HG02610 (cell line): Measurements from ENCODE around the gene FSIP1.
"Not testable (repeated sequence)": the region's sequence is repeated elsewhere in the genome, so short reads cannot be mapped to it uniquely, and the experiment has no call there.

Source experiments
- ATAC-seq: cut with Tn5 transposase; IDR thresholded peaks from one replicate; pipeline ENCODE4 v1.9.1; 2021; ENCODE audit warnings: mild to moderate bottlenecking, moderate library complexity; ENCODE audit not compliant: unreplicated experiment

The FSIP1 gene

DNA sequence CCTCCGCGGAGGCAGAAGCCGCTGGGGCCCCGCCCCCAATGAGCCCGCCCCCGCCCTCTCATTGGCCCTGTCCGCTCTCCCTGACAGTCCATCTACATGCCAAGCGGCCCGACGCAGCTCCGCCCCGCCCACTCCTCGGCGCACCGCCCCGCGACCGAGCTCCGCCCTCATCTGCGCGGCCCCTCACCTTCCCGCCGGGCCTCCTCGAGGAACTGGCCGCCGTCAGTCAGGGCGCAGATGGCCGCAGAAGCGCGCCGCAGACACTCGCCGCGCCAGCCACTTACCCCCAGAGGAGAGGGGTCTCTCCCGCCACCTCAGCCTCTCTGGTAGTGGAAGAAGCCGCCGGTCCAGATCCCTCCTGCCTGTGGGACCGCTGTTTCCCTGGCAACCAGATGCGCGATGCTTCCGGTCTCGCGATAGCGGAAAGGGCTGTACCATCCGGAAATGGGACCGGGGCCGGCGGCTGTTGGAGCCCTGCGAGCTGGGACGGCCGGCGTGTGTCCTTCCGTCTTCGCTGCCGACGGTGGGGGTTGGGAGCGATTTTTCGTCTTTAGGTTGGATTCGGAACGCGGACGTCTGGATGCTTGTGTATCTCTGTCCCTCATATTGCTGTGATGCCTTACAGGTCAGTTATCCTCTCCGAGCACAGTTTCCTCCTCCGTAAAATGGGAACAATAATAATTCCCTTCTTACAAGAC lies at the start of gene FSIP1:
TSS of gene FSIP1 (minus strand) at position 401 of the 698 bp plus-strand sequence. CDS start 6,317 bp downstream, outside the sequence.
- peak; percentile 98 for ATAC-seq

DNA sequence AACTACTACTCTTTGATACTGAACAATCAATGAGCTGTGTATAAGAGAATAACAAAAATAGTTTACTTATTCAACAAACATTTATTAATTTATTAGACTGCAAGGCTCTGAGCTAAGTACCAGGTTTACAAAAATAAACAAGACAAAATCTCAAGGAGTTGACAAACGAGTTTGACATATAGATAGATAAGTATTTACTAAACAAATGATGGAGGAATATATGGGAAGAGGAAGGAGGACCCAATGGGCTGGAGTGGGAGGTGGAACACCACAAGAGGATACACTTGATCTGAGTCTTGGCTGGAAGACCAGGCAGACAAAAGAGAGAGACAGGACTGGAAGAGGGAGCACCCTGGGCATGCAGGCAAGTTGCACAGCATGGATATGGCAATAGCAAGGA lies 47.5 kb upstream of the FSIP1 start:
- no peak for ATAC-seq

DNA sequence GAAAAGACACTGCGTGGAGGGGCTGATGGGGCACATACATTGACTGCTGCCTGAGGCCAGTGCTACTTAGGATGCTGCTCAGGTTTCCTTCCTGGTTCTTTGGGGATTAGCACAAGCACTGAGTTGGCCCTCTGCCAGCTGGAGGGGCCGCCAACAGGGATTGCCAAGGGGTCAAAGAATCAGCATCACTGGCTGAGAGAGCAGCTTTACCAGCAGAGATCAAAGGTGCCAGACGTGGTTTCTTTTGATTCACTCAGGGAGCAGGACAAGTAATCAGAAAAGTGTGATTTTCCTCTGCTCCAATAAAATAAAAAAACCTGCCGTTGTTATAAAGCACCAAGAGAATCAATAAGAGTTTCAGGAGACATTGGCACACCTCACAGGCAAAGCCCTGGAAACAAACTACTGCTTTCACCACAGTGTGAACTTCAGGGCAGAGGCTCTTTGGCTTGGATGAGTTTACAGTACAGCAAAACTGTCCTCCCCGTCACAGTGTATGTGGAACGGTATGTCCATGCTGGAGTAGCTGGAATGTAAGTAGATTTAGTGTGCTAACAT lies 45.8 kb upstream of the FSIP1 start:
- no peak for ATAC-seq

DNA sequence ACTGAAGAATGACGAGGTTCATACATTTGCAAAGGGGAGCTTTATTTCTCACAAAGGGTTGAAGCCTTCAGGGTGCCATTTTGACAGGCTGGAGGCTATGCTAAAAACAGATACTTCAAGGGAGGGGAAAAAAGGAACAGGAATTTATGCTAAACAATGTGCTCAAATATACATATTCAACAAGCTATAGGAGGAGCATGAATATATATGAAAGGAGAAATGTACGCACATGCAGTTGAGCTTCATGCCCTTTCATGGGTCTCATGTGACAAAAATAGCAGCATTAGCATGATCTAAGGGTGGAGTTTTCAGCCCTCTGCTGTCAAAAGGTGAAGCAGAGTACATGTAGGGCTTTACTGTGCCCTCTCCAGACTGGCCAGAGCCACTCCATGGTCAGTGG lies 44.3 kb upstream of the FSIP1 start:
- no peak for ATAC-seq

DNA sequence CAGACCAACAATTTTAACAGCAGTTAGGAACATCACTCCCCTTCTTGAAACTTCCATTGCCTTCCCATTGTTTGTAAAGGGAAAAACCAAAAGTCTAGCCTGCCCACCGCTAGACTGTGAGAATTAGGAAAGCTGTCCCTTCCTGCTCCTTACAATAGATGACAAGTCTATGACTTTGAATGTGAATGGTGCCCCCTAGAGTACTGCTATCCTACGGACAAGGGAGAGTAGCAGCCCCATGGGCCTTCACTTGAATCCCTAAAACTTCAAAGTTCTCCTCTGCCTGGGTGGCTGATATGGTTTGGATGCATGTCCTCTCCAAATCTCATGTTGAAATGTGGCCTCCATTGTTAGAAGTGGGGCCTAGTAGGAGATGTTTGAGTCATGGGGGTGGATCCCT lies 41.0 kb upstream of the FSIP1 start:
- ATAC-seq: no peak

DNA sequence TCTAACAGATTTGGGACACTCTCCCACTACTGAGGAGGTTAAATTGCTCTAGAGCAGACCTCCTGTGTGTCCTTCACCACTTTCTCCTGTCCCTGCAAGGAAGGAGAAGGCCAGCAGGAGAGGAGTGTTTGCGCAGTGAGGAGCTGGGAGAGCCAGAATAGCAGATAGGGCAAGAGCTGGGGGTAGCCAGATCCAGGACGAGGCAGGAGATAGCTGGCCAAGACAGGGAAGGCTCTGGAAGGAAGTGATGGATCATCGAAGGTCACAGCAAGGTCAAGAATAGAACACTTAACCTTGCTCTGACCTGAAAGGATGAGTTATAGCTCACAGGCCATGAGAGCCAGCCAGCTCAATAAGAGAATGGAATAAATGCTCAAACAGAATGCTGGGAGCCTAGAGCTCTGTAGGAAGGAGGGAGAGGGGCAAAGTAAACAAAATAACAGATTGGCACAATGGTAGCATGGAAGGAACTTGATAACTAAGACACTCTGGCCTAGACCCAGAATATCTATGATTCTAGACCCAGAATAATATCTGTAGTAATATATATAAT lies 37.5 kb upstream of the FSIP1 start:
- ATAC-seq: no peak

DNA sequence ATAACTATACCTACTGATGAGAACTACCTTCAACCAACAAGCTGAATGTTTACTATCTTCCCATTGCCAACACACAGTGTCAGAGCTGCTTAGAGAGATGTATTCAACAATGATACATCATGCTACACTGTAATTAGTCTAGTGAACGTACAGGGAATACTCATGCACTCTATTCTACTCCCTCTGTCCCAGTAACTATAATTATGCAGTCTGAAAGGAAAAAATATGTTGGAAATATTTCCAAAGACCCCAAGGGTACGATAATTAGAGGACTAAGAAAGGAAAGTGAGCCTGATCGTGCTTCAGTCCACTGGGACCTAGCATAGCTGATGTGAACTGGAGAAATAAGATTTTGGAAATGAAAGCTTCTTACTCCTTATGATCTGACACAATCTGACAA lies 36.9 kb upstream of the FSIP1 start:
- ATAC-seq: no peak

DNA sequence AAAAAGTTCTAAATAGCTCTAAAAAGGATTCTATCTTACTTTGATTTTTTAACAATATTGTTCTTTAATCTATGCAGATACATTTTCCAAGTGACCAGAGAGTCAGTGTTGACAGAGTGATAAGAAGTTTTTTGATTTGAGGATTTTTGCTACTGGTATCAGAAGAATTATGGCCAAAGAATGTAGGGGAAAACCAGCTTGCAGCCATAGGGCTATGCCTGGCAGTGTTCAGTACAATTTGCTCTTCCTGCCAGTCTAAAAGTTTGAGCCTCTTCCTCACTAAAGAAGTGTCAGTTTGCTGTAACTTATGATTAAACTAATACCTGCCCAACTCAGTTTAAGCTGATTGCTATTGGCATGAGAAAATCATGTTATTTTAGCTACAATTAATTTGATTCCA lies 35.3 kb upstream of the FSIP1 start:
- no peak for ATAC-seq

DNA sequence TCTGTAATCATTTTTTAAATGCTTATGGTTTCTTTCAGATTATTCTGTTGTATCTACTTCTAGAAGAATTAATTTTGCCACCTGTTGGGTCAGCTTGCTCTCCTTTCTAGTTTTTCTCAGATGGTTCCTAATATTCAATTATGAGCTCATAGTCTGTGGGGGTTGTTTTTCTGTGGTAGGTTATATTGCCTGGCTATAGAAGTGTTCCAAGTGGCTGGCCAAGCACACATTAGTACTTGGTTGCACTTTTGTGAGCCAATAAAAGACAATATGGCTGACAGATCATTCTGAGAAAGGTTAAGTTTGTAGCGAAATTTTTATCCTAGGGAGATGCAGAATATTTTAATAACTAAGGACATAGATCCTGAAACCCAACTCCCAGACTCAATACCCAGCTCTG lies 31.8 kb upstream of the FSIP1 start:
- no peak for ATAC-seq

DNA sequence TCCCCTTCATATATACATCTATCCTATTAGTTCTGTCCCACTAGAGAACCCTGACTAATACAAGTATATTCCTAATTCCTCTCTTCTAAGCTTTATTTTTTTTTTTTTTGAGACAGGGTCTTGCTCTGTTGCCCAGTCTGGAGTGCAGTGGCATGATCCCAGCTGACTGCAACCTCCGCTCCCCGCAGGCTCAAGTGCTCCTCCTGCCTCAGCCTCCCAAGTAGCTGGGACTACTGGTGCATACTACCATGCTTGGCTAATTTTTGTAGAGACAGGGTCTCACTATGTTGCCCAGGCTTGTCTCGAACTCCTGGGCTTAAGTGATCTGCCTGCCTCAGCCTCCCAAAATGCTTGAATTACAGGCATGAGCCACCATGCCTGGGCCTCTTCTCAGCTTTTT lies 30.0 kb upstream of the FSIP1 start:
- not testable (repeated sequence) for ATAC-seq

DNA sequence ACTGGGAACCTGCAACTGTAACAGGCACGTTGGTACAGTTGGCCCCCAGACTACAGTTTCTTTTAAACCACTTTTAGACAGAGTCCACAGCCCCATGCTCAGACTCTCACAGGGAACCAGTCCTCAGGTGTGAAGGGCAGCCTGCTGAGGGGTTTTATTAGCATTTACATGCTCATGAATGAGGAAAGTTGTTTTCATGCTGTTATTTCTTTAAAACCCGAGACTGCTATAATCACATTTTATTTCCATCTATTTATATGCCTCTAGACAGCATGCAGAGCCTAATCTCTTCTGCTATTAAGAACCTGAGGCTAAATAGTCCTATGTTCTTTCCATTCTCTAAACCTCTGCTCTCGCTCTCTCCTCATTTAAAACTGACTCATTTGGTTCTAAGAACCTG lies 26.3 kb upstream of the FSIP1 start:
- ATAC-seq: no peak

DNA sequence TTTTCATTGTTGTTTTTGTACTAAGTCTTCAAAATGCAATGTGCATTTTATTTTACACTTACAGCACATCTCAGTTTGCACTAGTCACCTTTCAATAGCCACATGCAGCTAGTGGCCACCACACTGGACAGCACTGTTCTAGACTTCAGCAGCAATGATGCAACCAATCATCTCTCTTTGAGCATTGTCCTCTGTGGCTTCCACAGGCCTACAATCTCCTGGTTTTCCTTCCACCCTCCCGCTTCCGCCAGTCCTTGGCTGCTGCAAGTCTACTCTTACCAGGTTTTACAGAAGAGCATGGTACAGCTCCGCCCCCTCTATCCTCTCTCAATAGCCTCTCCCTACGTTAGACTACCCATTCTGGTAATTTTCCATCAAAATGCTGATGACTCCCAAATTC lies 25.1 kb upstream of the FSIP1 start:
- ATAC-seq: no peak

DNA sequence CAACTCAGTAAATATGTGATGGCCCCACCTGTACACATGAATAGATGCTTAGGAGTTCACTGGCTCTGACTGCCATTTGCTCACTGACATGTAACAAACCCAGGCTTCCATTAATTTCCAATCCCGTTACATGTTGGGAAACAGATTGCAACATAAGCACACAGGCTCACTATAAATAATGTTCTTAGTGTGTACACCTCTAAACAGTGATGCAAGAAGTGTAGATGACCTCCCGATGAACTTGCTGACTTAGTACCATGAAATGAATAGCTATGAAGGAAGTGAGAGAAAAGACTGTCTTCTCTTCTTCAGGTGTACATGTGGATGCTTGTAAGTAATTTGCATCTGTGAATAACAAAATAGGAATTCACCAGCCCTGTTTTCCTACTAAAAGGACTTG lies 21.4 kb upstream of the FSIP1 start:
- no peak for ATAC-seq

DNA sequence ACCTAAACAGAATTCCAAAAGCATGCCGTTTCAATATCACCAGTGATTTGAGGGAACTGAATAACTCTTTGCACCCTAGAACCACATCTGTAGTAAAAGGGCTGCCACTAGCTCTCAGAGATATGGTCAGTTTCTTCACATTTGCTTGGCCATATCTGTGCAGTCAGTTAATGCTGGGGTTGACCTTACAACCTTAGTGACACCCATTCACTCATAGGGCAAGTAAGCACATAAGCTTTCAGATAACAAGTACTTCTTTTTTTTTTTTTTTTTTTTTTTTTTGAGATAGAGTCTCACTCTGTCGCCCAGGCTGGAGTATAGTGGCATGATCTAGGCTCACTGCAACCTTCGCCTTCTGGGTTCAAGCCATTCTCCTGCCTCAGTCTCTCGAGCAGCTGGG lies 20.4 kb upstream of the FSIP1 start:
- no peak for ATAC-seq

DNA sequence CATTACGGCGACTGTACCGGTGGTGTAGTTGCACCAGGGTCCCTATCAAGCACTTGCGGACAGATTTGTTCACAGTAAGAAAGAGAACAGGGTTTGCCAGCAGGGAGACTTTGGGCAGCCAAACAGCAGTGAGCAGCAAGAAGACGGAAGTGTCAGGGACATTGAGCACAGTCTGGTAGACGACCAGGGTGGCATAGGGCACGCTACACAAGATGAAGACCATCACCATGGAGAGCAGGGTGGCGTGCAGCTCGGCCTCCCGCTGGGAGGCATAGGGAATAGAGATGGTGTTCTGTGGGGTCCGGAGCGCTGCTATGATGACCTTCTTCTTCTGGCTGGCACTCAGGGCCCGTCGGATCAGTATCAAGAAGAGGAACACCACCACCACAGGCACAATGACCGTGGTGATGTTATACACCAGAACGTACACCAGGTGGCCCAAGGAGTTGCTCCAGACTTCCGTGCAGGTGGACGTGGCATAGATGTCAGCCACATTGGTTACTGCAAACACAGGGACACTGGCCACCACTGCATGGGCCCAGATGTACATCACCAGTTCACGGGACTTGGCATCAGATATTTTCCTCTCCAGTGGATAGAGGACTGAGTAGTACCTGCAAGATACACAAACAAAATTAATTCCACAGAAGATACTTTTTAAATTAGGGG lies 19.1 kb upstream of the FSIP1 start:
- ATAC-seq: no peak

DNA sequence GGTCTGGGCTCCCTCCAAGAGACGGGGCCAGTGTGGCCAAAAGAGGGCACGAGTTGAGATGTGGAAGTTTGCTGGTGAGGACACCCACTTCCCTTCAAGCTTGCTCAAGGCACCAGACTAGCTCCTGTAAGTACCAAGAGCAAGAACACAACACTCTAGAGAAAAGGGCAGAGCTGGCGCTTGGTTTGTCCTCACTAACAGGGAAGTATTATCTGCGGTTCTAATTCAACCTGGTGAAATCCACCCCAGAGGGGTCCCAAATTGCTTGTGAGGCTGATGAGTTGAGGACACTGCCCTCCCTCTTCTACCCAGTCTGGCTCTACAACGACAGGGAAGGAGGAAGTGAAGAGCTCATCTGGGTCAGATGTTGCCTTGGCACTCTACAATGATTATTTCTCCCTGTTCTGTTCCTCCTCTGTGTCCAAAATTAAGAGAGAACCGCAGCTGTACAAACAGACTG lies 16.9 kb upstream of the FSIP1 start:
- no peak for ATAC-seq

DNA sequence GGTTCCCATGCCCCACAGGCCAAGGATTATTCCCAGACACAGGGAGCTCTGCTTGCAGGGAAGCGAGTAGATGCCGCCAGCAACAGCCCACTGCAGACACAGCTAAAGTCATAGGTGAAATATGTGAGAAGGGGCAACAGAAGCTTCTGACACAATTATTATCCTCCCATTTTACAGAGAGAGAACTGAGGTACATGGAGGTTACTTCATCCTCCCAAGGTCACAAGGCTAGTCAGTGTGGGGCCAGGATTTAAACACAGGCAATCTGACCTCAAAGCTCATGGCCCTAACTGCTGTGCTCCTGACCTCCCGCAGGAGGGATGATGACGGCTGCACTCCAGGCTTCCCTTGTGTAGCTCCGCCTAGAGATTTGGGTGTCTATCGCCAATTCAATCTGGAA lies 15.7 kb upstream of the FSIP1 start:
- ATAC-seq: no peak

DNA sequence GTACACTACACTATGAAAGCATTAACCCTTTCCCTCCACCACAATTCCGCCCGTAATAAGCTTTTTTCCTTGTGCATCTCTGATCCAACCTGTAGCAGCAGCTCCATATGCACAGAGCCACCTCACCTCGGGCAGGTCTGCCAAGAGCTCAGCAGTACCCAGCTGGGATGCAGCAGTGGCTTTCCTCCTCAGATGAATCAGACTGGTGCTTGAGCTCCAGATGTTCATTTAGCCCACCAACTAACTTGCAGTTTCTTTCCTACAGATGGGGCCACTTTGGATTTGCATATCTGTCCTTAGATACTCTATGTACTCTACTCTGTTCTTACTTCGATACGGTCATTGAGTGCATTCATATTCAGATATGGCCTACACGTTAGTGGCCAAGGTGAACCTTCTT lies 14.8 kb upstream of the FSIP1 start:
- ATAC-seq: no peak

DNA sequence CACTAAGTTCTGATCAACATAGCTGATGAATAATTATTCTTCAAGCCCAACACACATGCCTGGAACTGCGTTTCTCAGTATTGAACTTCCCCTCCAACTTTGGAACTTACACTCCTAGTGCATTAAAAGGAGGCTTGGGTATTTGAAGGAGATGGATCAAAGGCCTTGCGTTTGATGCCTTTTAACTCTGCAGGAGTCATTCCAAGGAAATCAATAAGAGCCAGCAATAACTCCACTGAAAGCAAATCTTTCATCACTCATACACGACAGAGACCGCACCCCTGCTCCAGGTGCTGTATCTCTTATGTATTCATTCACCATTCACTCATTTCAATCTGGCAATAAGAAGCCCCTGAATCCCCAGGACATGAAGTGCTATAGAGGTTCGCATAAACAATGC lies 14.0 kb upstream of the FSIP1 start:
- no peak for ATAC-seq

DNA sequence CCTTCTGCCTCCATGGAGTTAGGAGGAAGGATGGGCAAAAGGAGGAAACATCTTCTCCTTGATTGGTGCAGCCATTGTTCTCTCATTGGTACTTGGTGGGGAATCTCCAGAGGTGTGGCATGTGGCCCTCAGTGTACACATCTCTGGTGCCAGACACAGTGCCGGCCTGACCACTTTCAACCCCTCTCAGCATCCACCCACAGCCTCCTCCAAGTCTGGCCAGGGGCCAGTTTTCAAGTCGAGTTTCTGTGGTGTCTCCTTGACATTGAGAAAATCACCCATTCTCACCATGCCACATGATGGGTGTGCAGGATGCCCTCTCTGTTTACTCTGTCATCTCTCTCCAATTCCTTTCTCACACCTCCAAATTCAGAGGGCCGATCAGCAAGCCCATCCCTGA lies 12.8 kb upstream of the FSIP1 start:
- no peak for ATAC-seq

DNA sequence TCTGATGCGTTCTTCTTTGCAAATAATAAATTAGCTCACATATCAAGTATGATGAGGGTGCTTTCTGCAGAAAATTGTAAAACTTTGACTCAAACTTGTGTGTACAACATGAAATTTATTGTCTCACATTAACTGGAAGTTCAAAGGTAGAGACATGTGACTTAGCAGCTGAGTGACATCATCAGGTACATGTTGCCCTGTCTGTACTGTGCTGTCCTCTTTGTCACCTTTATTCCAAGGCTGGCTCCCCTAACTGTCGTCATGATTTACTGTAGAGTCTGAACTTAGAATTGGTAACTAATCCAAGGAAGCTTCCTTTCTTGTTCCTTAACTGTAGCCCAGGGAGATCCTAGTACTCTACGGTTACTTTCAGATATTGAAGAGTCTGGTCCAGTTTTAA lies 12.3 kb upstream of the FSIP1 start:
- no peak for ATAC-seq

DNA sequence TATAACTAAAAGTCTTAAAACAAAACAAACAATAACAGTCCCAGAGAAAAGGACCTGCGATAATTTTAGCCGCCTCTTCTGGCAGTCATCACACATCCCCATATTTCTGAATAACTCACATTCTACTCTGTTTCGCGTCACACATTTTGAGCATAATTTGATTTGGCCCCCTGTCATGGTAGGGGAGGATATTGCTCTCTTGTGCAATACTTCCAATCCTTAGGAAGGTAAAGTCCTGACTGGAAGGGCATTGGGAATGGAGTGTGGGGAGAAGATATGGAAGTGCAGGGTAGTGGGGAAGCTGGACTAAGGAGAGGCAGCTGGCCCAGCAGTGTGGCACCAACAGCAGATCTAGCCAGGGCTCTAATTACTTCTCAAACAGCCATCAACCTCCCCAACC lies 11.3 kb upstream of the FSIP1 start:
- no peak for ATAC-seq
